ENCODE results near the gene ZNF827.

ZNF827 gene

DNA sequence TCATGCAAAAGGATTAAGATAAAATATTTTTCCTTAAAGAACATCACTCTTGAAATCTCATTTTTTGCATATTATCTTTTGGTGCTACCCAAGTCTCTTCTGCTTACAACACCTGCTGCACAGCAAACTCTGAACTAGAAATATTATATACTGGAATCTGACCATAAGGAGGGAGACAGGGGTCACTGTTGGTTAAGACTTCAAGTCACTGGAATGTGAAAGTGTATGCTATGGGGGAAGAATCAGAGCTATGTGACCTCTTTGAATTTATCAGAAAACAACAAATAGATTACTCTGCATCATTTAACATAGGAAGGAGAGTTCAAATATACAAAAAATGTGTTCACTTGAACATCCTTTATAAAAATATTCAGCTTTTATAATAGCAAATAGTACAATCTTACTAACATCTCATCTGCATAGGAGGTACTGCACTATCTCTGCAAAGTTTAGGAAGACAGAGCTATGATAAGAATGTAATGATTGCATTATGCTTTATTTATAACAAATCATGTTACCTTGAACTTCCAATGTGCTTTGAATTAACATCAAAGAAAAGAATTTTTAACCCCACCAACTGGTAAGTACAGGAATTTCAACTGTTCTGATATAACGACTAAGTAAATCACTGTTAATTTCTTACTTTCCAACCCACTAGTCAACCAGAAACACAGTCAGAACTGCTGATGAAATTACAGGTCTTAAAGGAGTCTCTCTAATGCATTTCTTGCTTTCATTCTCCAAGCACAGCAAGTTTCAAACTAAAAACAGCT lies 69.8 kb downstream of the ZNF827 start:
- FAIRE-seq (peak; percentile 82), DNase-seq (ENCODE audit: insufficient read length, low spot score) (no peak)

DNA sequence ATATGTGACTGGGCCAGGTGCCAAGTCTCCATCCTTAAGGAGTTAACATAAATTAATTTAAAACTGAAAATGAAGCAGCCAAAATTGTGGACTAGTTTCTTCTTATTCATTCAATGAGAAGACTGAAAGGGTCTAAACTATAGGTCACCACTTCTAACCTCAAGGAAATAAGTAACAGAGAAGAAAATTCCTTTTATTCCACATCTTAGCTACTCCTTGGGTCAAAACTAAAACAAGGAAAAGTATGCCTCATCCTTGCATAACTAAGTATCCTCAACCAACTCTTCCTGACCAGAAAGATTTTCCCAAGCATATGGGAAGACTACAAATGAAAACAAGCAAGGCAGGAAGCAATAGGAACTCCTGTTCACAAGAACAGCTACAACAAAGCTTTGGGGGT lies 71.2 kb downstream of the ZNF827 start:
- FAIRE-seq = no peak
- no peak for DNase-seq (ENCODE audit: insufficient read length, low spot score)

DNA sequence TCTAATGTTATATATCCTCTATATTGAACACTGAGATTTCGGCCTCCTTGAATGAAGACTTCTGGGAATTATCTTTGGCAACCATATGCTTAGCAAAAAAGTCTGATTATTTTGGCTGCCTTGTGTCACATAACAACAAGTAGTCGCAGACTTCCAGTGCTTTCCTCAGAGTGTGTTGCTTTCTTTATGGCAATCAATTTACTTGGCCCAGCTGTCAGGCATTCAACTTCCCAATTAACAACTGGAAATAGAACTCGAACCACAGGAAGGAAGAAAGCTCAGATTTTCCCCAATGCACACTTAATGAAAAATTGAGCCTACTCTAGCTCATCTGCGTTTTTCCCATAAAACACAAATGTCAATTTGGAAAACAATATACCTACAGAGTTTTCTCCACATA lies 71.6 kb downstream of the ZNF827 start:
- FAIRE-seq = no peak
- DNase-seq (ENCODE audit: insufficient read length, low spot score) = no peak

DNA sequence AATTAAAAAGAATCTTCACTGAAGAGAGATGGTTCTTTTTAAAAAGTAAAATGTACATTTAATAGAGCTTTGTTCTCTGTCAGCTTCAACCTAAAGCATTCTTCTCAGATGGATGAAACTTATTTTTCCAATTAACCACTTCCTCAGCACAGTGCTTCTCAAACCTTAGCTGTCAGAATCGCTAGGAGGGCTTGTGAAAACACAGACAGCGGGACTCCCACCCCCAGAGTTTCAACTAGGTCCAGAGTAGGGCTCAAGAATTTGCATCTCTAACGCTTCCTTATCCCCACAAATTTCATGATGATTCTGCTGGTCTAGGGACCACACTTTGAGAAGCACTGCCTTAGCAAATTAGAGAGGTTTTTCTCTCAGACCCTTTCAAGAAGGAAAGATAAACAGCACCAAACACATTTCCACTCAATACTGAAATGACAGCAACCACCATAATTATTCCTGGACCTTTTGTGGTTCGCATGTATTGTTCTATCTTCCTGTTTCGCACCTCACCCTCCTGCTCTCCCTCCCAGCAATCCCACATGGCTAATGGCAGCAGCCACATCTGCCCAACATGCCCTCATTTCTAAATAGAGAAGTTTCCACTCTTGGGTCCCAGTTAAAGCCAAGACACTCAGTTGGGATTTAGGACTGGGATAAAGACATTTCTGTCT lies 73.2 kb downstream of the ZNF827 start:
- DNase-seq (ENCODE audit: insufficient read length, low spot score) = no peak
- peak; percentile 94 for FAIRE-seq

DNA sequence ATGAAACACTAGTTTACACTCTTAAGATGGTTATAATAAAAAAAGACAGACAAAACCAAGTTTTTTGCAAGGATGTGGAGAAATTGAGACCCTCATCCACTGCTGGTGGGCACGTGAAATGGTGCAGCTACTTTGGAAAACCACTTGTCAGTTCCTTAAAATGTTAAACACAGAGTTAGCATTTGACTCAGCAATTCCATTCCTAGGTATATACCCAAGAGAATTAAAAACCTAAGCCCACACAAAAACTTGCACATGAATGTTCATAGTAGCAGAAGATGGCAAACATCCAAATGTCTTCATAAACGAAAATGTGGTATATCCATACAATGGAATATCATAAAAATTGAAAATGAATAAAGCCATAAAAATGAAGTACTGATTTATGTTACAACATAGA lies 75.4 kb downstream of the ZNF827 start:
- FAIRE-seq = no peak
- DNase-seq (ENCODE audit: insufficient read length, low spot score) = no peak

DNA sequence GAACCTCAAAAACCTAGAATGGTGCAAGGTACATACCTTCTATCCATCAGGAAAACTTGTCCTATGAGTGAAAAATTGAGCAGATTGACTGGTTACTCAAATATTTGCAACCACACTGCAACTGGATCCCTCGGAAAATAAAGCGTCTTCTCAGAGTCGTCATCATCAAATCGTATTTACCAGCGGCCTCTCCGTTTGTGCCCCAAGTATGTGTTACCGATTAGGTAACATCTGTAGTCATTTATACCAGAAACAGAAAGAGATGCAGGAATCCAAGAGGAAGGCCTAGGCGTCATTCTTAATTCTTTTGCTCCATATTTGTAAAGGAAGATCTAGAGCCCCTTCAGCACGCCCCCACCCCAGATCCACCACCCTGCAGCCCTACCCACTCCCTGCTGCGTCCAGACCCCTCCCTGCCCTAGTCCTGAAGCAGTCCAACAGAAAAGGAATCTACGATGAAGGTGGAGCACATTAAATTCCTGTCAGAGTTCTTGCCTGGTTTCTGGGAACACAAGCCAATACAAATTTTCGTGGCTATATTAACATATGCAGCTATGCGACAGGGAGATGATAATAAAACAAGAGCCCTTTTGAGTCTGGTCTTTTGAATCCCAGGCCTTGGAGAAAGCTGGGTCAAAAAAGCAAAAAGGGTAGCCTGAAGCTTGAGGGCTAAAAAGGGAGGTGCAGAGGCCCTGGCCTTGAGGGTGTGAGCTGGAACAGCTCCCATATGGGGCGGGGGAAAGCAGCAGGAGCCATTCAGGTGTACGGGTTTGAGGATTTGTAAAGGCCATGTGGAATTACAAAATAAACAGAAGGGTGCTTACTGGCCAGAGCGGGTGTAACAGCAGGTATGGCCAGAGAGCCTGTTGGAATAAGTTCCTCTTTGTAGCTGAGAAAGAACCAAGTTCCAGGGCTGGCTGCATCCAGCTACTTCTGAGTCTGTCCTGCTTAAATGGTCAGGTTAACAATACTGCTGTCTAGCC lies 77.0 kb downstream of the ZNF827 start:
- DNase-seq (ENCODE audit: insufficient read length, low spot score) (no peak), FAIRE-seq (no peak)

DNA sequence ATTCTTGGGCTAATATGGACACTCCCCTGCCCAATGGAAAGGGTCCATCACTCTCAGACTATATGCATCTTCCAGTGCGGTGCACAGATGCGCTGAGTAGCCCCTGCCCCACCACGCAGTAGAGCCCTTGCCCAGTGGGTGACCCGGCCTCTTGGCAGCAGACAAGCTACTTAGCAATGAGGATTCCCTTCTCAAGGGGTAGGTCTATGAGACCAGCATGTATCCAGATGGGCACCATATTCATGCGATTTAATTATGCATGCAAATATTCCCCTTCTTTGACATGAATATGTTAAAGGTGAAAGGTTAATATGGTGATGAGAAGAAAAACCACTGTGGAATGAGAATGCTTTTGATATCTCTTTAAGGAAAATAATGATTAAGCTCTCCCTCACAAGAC lies 77.7 kb downstream of the ZNF827 start:
- peak; percentile 26 for FAIRE-seq

DNA sequence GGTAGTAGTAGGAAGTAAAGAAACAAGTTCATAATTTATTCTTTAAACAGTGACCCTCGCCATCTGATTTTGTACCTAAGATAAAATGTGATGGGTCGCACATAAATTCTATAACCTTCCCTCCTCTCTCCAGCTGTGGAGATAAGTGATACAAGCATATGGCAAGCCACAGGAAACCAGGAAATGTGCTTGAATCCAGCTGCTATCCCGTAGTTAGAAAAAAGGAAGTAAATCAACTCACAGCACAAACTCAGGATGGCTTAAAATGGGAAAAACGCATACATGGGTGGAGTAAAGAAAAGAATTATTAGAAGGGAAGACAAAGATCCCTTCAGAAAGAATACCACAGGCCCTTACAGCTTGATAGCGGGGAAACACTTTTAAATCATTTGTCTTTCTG lies 78.2 kb downstream of the ZNF827 start:
- FAIRE-seq (no peak), DNase-seq (ENCODE audit: insufficient read length, low spot score) (no peak)

More for the DNA sequence above, 77.7 kb downstream of the ZNF827 start:
- DNase-seq (ENCODE audit: insufficient read length, low spot score) = no peak

DNA sequence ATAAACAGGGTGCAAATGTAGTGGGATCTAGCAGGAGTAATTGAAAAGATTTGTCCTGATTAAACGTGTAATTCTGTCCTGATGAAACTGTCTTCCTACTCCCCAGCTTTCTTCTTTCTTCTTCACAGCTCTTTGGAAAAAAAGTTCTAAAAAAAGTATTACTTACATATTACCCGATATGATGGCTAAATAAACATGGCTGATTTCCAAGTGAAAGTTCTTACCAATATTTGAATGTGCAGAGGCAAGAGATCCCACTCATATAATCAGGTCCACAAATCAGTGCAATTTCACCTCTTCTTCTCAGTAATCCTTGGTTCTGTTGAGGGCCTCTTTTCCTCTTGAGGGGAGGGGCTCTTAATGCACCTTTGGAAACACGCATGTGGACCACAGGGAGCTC lies 78.7 kb downstream of the ZNF827 start:
- DNase-seq (ENCODE audit: insufficient read length, low spot score) (no peak), FAIRE-seq (no peak)

DNA sequence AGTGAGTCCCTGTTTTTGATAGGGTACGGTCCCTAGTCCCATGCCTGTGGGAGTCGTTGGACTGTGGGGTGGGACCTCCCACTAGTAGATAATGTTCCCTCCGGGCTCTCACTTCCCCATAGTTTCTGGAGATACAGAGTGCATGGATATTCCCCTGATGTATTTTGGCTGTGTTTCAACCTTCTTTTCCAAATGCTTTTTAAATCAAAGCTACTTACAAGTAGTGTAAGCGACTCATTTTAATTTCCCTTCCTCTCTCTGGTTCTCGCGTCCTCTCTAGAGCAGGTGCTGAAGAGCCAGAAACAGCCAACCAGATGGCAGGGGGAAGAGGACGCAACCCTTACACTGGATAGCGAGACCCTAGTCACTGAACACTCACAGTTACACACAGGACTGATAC lies 79.2 kb downstream of the ZNF827 start:
- DNase-seq (ENCODE audit: insufficient read length, low spot score) (no peak), FAIRE-seq (no peak)

DNA sequence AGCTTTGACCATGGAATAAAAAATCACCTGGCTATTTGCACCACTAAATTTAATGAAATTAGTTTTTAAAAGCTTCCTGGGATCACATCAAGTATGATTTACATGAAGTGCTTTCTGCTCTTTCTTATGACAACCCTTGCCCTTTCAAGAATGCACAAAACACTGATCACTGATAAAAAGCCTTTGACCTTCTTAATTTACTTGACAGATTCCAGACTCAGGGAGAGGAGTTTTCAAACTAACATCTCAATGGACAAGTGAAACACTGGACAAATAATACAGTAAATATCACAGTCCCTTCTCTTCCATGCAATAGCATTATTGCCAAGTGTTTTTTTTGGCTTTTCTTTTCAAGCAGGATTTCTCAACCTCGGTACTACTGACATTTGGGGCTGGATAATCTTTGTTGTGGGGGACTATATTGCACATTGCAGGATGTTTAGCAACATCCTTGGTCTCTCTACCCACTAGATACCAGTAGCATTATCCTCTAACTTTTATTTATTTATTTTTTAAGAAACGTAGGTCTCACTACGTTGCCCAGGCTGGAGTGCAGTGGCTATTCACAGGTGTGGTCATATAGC lies 86.3 kb downstream of the ZNF827 start:
- peak; percentile 21 for FAIRE-seq
- DNase-seq (ENCODE audit: insufficient read length, low spot score) = no peak

DNA sequence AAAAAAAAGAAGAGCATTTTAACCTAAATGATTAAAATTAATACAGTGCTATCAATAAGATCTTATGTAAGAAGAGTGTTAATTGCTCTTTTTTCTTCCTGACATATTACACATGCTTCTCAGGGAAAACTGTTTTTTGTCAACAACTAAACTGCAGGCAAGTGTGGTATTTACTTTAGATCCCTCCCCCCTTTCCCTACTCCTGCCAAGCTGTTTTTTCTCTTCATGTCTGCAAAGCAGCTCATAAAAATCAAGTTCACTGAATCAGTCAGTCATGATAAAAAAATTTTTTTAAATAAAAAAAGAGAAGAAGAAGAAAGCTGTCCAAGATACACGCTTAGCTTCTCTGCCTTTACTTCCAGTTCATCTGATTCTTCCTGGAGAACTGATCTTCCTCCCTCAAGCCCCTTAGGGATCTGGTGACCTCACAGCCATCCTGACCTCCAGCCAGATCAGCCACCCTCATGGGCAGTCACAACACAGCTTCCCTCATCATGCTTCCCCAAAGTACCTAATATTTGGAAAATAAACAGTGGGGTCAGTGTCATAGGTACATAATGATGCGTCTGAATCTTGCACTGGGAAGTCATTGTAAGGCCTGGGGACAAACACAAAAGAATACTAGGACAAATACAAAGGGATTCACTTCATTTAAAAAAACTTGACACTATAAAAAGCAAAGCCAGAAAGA lies 87.0 kb downstream of the ZNF827 start:
- DNase-seq (ENCODE audit: insufficient read length, low spot score) (no peak), FAIRE-seq (no peak)

DNA sequence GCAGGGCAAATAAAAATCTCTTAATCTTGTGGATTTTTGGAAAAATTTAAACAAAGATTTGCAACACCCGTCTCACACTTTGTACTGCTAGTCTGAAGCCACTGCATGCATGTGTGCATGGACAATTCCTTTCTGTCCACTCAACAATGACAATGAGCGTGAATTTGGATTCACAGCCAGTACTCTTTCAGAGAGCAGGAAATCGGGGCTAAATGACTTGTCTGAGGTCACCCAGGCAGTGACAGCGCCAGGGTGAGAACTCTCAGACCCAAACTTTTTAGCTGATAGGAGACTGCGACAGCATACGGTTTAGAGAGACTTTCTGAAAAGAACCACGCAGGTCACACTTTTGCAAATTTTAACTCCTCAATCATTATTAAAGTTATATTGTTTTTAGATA lies 90.9 kb downstream of the ZNF827 start:
- DNase-seq (ENCODE audit: insufficient read length, low spot score) (no peak), FAIRE-seq (no peak)

DNA sequence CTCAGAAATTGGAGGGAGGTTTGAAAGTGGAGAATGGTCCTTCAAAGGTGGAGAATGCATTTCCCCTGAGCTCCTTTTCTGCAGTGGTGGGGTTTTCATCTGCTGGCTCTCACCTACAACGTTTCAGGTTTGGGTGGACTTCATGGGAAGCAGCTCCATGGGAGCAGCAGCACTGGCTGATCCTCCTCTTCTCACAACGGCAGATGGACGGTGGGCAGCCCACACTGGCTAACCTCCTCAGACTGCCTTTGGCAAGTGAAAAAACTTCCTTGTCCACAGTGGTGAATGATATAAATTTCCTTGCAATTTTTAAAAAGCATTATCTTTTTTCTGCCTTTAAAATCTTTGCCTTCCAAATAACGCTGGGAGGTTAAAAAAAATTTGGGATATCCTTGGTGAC lies 93.5 kb downstream of the ZNF827 start:
- no peak for DNase-seq (ENCODE audit: insufficient read length, low spot score)
- FAIRE-seq = peak; percentile 44

DNA sequence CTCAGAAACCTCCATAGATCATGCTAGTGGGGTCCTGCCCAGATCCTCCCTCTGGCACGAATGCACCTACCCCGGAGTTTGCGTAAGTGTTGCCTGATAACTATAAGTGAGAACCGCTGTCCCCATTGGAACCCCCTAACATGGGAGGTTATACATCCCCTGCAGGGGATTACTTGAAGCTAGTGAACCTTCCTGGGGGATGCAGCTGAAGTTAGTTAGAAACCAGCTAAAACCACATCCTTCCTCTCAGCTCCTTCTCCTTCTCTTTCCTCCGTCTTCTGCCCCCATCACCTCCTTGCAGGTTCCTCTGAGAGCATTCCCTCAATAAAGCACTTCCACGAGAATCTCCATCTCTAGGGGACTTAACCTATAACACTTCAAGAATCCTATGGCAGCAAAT lies 95.0 kb downstream of the ZNF827 start:
- DNase-seq (ENCODE audit: insufficient read length, low spot score) = no peak
- peak; percentile 76 for FAIRE-seq

DNA sequence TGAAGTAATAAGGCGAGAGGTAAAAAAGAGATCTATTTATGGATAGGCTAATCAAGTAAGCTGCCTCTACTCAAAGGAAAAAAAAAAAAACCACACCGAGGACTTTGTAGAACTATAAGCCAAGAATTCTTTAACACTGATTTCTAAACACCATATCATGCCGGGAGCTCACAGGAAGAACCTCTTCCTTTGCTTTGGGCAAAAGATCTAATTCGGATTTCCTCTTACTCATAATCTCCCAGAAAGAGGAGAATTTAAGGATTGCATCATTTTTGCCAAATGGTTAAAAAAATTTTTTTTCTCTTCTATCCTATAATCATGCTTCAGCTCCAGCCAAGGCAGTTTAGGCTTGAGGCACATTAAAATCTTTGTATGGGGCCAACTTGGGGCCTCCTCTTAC lies 95.5 kb downstream of the ZNF827 start:
- peak; percentile 42 for FAIRE-seq
- DNase-seq (ENCODE audit: insufficient read length, low spot score) = no peak

DNA sequence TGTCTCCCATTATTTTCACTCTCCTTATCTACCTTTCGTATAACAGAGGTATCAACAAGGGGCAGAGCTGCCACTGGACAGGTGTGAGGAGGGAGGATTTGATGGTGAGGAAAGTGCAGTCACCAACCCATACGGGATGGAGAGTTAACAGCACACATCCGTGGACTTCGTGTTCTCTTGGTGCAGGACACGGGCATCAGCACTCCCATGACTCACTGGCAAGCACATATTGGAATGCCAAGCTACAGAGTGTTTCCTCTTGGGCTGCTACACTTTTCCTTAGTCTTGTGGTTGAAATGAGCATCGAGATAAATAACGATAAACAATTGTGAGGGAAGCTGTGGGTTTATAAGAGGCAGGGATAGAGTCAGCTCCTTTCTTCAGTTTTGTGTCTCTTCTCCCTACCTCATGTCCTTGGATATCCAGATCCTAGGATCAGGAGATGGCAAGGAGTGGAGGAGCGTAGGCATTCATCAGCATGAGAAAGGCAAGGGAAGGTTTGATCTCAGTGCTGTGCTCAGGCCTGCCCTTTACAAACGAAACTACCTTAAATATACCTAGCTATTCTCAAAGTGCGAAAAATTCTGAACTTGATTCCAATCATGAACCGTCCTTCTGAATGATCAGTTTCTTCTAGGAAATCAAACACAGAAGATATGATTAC lies 96.3 kb downstream of the ZNF827 start:
- DNase-seq (ENCODE audit: insufficient read length, low spot score) = no peak
- FAIRE-seq = no peak

DNA sequence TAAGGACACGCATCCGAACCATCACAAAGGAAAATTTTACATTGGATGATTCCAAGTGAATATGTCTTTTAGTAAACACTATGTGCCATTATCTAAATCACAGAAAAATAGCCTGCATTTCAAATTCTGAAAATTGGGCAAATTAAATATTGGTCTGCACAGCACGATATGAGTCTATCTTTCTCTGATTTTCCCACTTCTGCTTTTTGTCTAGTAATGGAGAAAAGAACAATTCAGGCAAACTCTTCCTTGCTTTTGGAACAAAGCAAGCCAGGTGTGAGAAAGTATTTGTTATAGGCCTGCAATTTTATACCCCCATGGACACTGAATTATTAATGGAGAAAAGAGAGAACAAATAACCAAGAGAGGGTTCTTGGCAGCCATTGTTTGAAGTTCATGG lies 97.8 kb downstream of the ZNF827 start:
- FAIRE-seq (no peak), DNase-seq (ENCODE audit: insufficient read length, low spot score) (no peak)

DNA sequence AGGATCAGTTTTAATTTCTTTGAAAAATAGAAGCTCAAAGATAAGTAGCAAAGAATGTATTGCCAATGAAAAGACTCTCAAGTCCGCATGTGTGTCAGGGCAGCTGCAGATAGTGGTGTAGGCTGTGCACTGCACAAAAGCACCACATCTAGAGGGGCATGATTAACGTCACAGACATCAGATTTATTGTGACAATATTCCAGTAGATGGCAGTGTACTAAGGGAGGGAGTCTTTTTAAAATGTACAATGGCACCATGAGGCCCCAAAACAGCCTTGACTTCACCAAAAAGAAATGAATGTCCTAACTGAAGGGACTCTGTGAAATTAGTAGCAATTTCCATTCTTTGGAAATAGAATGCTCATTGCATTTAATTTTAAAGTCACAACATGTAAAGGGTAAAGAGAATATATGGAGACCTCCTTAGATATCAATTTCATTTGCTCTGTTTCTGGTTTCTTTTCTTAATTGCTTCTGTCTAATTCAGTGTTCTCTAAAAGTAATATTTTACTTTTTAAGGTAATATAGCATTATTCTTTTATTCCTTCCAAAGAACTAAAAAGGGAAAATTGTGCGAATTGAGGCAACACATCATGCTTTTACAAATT lies 98.4 kb downstream of the ZNF827 start:
- DNase-seq (ENCODE audit: insufficient read length, low spot score) = no peak
- peak; percentile 76 for FAIRE-seq

Data from GM19239 (cell line).